Measurements from ENCODE around the gene FOXB2.

FOXB2 gene

DNA sequence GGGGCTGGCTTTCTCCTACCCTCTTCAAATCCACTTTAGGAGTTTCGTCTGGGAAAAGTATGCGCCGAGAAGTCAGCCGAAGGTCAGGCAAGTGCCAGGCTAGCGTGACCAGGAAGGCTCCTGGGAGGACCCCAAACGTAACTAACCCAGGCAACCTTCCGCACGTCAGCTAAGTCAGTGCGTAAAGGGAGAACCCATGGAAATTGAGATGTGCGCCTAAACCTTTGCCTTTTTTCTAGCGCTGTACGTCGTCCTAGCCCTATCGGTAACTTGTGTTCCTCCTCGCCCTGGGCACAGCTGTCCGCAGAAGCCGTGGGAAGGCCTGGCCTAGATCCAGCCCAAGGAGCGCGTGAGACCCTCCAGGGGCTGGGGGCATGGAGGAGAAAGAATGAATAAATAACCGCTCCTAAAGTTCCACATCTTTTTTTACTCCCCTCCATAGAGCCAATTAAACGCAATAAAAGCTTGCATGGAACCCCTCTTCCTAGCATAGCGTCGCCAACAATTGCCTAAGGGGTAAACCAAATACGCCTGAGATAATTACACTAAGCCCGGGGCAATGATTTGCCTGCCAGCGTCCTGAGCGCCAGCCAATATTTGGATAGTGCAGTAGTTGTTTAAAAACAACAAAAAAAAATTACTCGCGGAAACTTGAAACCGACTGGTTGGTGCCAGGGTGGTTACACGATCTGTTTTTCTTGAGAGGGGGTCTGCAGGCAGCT lies 4.0 kb upstream of the FOXB2 start:
- DNase-seq (ENCODE audit: extremely low read depth in 1 of 2, low read depth in 1 of 2): no peak

DNA sequence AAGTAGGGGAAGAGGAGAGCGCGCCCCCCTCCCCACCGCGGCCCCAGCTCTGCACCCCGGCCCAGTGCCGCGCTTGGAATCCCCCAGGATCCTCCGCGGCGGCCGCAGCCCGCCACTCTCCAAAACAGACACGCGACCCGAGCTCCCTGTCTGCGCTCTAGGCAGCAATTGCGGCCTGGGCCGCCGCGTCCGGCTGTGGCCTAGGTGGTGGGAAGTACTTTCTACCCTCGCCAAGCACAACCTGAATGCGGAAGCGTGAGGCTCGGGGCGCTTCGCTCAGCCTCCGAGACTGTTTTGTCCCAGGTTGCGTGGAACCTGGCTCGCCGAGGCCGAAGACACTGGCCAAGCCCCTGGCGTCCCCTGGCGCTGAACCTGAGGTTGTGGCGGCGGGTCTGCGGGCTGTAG lies 3.3 kb upstream of the FOXB2 start:
- no peak for DNase-seq (ENCODE audit: extremely low read depth in 1 of 2, low read depth in 1 of 2)

DNA sequence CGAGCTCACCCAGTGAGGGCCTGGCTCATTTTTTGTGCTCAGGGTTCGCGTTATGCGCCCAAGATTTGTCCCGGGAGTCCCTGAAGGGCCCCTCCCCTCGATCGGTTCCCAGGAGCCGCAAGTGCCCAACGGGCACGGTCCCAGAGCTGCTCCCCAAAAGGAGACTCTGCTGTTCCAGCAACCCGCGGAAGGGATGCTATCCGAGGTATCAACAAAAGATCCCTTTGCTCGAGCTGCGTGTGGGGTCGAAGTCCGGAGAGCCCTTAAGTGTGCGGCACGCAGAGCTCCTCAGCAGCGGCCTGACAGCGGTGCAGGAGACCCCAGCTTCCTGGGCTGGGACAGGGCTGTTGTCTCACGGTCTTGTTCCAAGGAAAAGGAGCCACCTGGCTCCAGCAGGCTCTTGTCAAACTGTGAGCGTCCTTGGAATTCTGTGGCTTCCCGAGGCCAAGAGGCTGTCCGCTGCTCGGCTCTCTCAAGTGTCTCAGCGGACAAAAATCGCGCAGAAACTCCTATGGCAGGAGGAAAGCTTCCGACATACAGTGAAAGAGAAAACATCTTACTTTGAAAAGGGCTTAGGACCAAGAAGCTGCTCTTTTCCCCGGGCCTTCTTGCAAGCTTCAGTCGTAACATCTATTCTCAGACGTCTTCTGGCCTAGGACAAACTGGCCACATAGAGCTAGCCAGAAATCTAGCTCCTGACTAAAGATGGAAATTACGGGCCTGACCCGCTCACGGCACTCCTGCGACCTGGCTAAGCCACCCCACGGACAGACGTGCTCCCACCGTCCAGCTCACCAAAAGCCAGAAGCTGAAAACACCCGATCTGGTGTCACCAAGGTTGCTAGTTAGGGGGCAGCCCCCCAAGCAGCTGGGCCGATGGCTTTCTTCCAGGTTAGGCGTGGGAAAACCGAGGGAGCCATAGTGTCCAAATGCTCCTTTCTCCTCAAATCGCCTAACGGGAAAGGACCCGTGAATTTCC lies 2.6 kb upstream of the FOXB2 start:
- DNase-seq (ENCODE audit: extremely low read depth in 1 of 2, low read depth in 1 of 2): no peak

DNA sequence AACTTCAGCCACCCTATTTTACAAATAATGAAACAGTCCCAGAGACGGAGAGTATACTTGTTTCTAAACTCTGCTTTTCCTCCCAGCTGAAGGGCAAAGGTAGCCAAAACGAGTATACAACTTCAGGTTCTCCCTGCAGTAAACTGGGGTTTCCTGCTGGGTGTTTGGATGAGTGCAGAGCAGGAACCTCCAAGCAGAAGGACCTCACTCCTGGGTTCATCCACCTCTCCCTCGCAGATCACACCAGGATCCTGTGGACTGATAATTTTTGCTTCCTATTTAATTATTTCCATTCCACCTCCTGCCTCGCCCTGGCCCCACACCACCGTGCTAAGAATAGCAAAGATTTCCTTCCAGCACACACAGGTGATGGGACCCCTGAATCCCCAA lies 2.0 kb upstream of the FOXB2 start:
- no peak for DNase-seq (ENCODE audit: extremely low read depth in 1 of 2, low read depth in 1 of 2)

DNA sequence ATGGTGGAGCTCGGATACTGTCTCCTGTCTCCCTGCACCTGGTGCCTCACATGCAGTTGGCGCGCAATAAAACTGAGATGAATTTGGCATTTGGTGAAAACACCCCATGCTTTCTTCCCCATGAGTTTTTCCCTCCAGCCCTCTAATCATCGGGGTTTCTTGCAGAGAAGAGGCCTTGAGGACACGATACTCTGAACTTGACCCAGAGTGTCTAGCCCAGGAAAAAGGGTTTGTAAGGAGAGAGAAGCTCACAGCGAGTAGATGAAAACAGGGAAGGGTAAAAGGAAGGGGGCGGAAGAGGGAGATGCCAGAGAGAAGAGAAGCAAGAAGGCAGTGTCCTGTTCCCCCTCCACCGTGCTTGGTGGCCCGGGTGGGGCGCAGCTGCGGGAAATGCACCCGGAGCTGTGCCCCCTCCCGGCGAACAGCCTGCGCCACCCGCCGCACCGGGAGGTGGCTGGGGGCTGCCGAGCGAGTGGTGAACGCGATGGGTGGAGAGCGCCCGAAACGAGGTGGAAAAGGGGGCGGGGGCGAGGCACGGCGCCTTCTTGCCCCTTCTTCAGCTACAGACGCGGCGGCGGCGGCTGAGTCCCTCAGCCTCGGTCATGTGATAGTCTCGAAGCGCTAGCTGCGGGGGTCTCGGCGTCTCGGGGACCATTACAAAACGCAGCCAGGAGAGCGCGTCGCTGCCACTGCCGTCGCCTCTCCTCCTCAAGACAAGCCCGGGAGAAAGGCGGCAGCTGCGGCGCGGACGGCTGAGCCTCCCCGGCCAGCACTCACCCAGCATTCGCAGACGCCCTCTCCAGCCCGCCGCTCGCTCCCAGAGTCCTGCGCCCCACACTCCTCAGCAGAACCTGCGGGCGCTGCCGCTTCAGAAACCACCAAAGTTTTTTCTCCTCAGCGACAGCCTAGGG lies 1.1 kb upstream of the FOXB2 start:
- no peak for DNase-seq (ENCODE audit: extremely low read depth in 1 of 2, low read depth in 1 of 2)

DNA sequence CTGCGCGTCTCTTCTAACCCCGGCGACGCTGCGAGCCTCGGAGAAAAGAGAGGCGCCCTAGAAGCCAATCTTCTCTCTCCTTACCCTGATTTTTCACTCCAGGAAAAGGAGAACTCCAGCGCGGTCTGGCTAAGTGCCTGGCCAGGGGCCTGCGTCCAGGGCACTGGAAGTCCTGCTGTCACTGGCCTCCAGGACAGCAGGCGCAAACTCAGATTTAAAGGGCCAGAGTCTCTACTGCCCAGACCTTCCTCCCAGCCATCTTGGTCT lies 553 bp upstream of the FOXB2 start:
- DNase-seq (ENCODE audit: extremely low read depth in 1 of 2, low read depth in 1 of 2): no peak

DNA sequence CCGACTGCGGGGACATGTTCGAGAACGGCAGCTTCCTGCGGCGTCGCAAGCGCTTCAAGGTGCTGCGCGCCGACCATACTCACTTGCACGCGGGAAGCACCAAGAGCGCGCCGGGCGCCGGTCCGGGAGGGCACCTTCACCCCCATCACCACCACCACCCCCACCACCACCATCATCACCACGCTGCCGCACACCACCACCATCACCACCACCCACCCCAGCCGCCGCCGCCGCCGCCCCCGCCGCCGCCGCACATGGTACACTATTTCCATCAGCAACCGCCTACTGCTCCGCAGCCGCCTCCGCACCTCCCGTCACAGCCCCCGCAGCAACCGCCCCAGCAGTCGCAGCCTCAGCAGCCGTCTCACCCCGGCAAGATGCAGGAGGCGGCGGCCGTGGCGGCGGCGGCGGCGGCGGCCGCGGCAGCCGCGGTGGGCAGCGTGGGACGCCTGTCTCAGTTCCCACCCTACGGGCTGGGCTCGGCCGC lies 514 bp downstream of the FOXB2 start:
- no peak for DNase-seq (ENCODE audit: extremely low read depth in 1 of 2, low read depth in 1 of 2)

DNA sequence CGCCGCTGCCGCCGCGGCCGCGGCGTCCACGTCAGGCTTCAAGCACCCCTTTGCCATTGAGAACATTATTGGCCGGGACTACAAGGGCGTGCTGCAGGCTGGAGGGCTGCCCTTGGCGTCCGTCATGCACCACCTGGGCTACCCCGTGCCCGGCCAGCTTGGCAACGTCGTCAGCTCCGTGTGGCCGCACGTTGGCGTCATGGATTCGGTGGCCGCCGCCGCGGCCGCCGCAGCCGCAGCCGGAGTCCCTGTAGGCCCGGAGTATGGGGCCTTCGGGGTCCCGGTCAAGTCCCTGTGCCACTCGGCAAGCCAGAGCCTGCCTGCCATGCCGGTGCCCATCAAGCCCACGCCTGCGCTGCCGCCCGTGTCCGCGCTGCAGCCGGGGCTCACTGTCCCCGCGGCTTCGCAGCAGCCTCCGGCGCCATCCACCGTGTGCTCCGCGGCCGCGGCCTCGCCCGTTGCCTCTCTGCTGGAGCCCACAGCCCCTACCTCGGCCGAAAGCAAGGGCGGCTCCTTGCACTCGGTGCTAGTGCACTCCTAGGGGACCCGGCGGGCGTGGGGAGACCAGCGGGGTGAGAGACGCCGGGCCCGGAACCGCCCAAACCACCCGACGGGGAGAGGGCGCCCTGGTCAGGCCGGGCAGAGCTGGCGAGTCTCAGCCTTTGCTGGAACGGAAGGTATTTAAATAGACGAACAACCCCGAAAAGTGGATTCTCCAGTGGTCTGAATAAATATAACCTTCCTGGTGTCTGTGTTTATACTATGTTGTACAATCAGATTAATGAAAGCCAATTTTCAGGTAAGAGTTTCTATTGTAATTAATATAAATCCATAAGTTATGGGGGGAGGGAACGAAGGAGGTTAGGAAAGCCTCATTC lies 1.2 kb downstream of the FOXB2 start:
- no peak for DNase-seq (ENCODE audit: extremely low read depth in 1 of 2, low read depth in 1 of 2)

DNA sequence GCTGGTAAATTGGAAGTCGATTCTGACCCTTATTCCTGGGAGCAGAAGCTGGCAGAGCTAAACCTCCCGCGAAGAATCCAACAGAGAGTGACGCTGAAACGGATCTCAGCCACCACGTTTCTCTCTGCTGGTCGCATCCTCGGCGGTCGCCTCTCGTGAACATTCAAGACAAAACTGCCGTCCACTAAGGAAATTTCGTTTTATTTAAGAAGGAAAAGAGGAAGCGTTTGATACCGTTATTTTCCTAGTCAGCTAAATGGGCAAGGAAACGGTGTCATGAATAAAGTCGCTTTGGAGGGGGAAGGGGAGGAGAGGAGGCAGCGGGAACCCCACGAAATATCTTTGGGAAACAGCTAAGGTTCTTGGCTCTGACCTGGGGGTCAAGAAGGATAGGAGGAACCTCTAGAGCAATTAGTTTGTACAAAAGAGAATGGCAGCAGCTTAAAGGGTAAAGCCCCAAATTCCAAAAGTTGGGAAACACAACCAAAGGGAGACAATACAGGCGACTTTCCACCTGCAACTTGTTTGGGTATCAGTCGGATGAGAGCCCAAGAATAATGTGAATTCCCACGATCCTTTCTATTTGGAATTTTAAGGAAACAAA lies 1.9 kb downstream of the FOXB2 start:
- no peak for DNase-seq (ENCODE audit: extremely low read depth in 1 of 2, low read depth in 1 of 2)

DNA sequence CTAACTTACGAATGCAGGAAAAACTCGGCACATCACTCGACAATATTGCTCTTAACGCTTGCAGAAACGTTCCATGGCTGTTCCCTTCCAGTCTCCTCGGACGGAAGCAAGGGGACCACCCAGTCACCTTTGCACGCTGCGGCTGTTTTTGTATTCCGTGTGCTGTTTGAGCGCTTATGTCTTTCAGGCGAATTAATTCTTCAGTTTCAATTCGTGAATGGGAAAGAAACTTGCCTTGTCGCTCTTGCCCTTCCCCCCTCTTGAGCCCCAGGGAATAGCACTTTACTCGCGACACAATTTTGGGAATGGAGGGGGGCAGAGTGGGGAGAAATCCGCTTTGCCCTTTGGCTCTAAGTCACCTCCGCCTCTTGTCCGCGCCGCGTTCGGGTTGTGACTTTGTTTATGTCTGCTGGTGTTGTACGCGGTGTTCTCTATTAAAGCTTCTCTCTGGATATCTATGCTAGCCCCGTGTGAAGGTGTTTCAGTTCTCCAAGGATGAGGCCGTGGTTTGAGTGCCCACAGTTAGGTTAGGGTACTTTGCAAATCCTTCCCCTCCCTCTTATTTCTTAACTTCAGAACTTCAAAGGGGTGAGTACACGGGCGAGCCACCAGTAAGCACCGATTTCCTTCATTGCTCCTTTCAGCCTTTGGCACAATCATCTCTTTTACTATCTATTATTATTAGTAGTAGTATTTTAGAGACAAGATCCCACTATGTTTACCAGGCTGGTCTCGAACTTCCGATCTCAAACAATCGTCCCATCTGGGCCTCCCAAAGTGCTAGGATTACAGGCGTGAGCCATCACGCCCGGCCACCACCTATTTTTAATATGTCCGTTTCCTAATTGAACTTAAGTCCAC lies 2.7 kb downstream of the FOXB2 start:
- DNase-seq (ENCODE audit: extremely low read depth in 1 of 2, low read depth in 1 of 2): no peak

DNA sequence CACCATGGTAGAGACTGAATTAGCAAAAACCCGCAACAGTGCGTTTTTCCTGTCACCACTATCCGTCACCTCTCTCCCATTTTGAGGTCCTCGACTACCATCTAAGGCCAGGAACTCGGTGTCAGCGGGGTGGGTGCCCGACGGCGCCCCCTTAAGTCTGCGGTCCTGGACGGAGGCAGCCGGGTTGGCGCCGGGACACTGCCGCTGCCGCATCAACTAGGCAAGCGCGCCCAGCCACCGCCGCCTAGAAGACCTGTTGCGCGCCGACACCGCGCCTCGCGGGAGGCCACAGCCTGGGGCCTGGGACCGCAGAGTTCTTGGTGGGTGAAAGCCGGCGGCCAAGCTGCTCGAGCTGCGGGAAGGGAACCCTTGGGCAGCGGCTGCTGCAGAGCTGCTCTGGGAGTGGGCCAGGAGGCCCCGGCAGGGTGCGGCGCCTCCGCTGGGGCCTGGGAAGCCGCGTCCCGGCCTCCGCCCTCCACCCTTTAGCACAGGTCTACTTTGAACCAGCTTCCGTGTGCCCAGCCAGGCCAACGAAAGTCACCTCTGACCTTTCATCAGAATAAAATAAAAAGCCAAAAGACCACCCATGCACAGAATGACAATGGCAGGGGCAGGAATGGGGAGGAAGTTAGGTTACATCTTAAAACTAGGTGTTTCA lies 3.5 kb downstream of the FOXB2 start:
- no peak for DNase-seq (ENCODE audit: extremely low read depth in 1 of 2, low read depth in 1 of 2)

DNA sequence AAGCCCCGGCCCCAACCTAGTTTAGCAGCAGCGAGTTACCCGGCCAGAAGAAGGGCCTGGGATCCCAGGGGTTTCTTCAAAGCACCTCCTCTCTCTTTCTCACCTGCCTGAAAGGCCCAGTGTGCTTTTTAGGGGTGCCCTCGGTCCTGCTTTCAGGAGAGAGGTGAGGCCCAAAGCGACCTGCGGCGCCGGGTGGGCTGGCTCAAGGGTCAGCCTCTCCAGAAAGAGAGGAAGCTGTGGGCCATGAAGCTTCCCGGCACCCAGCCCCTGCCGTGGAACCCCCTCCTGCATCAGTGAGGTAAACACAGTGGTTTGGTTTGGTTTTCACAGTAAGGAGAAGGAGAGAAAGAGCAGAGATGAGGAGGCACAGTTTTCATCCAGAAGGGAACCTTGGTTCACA lies 4.3 kb downstream of the FOXB2 start:
- no peak for DNase-seq (ENCODE audit: extremely low read depth in 1 of 2, low read depth in 1 of 2)

DNA sequence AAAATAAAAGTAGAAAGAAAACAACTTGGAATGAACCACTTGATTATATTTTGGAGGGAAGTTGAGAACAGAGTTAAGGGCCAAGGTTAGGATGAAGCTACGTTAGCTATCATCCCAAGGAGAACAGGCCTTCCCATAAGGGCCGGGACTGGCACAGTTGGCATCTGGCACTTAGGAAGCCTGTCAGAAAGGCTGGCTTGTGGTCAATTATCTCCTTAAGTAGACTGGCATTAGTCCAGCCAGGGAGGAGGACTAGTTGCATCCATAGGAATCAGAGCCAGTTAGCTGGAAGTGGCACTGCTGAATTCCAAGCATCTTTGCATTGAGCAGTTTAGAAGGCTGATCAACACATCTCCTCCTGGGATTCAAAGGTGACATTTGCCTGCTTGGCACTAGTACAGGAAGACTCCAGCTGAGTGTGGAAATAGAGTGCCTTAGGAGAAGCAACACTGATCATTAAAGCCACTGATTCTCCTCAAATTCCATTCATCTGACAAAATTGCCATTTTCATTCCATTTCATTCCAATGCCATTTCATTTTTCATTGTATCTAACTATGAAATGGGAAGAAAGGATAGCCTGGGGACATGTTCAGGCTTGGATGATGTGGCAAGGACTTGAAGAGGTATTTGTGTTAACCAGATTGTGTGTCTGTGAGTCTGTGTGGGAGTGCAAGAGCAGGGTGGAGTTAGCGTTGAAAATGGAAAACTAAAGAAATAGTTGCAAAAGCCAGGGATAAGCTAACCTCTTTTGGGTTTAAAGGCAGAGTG lies 5.5 kb downstream of the FOXB2 start:
- DNase-seq (ENCODE audit: extremely low read depth in 1 of 2, low read depth in 1 of 2): no peak

DNA sequence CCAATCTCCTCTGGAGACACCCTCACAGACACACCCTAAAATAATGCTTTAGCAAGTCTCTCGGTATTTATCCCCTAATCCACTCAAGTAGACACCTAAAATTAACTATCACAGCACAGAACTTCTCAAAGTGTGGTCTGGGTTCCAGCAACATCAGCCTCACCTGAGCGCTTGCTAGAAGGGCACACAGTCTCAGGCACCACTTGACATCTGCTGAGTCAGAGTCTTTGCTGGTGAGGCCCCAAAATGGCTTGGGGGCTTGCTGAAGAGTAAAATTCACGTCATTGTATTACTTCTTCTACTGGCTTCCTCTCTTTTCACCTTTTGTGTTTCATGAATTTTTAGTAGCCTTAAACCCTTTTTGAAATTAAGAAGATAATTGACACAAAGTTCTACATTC lies 9.0 kb downstream of the FOXB2 start:
- DNase-seq (ENCODE audit: extremely low read depth in 1 of 2, low read depth in 1 of 2): no peak

DNA sequence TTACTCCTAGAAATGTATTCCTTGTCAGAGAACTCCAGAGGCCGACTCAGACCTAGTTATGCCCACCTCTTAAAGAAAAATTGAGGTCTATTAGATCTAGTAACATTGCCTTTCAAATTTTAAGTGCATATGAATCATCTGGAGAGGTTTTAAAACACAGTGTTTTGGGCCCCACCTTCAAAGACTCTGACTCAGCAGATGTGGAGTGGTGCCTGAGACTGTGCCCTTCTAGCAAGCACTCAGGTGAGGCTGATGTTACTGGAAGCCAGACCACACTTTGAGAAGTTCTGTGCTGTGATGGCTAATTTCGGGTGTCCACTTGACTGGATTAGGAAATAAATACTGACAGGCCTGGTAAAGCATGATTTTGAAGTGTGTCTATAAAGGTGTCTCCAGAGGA lies 10.6 kb downstream of the FOXB2 start:
- no peak for DNase-seq (ENCODE audit: extremely low read depth in 1 of 2, low read depth in 1 of 2)

DNA sequence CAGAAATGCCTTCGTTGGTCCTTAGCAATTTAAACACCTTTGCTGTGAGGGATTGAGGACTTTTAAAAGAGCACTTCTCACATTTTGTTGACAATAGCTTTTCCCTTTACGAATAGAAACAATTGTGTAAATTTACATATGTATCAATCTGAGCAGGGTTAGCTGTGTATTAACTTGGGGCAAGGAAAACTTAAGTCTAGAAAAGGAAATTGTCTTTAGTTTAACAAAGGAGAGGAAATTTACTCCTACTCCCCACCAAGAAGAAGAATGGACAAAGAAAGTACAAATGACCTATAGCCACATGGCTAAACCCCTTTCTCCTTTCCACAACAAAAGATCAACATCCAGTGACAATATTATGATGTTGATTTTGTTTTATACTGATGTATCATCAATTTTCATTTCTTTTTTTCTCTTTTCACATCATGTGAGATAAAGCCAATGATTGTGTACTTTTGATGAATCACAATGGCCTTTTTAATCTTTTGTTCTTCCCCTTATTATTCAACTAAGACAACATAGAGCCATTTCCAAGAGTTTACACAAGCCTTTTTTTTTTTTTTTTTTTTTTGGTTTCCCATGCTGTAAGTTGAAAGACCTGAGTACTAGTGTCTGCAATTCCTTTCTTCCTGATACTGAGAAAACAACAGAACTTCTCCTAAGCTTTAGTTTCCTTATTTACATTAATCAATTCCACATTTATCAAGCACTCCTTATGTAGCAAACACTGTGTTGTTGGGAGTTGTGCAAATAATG lies 19.0 kb downstream of the FOXB2 start:
- no peak for DNase-seq (ENCODE audit: extremely low read depth in 1 of 2, low read depth in 1 of 2)

DNA sequence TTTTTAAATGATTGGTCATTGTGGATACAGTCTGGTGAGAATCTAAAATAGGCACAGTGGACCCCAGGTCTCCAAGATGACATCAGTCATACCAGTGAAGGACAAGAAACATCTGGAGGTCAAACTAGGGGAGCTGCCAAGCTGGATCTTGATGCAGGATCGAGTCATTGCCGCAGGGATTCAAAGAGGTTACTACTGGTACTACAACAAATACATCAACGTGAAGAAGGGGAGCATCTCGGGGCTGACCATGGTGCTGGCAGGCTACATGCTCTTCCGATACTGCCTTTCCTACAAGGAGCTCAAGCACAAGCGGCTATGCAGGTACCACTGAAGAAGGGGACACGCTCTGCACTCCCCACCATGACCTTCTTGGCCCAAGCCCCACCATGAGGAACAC lies 20.9 kb downstream of the FOXB2 start:
- no peak for DNase-seq (ENCODE audit: extremely low read depth in 1 of 2, low read depth in 1 of 2)

Measured in activated CD8-positive, alpha-beta memory T cell treated with anti-CD3 and anti-CD28 coated beads for 1 hour (primary cell).